Vagina (tissue), 2 donors: Measurements from ENCODE around the gene AHNAK.

Experiments used
- CTCF ChIP-seq, 3 experiments: fragments of 450-650 bp in 2 of 3; fragments of 200-600 bp in 1 of 3; sonication (generic) in 1 of 3; IDR thresholded peaks; one replicate each; pipeline ENCODE4 v1.5.1; 2017 to 2019; ENCODE audit warnings: antibody characterized with exemption in 3 of 3, mild to moderate bottlenecking in 2 of 3, moderate library complexity in 2 of 3
- POLR2A ChIP-seq, 2 donors: fragments of 450-650 bp; IDR thresholded peaks; one replicate each; pipeline ENCODE4 v1.6.1; 2017; ENCODE audit warnings: antibody characterized with exemption in 2 of 2, mild to moderate bottlenecking in 2 of 2, moderate library complexity in 2 of 2
- POLR2AphosphoS5 ChIP-seq, 2 donors: sonication (generic); formaldehyde crosslinking; IDR thresholded peaks; one replicate each; pipeline ENCODE4 v1.9.0; 2017; ENCODE audit warnings: antibody characterized with exemption in 2 of 2, mild to moderate bottlenecking in 2 of 2, low read depth in 1 of 2; ENCODE audit not compliant: insufficient read depth in 1 of 2

GRCh38 chr11:62592989-62593421, 46.4 kb upstream of the AHNAK start:
- TF ChIP-seq CTCF (IDR thresholded peaks at IDR 0.05) = no peak
- no peak for TF ChIP-seq POLR2A (IDR thresholded peaks at IDR 0.05)
- no peak for TF ChIP-seq POLR2AphosphoS5 (IDR thresholded peaks at IDR 0.05; ENCODE audit: insufficient read depth in 1 of 2, low read depth in 1 of 2)
